GM21381 (cell line): ENCODE results near the gene CLCA1.

ENCODE experiments used
- ATAC-seq: cut with Tn5 transposase; IDR thresholded peaks from one replicate; pipeline ENCODE4 v1.9.1; 2021; ENCODE audit warnings: mild to moderate bottlenecking, moderate library complexity; ENCODE audit not compliant: unreplicated experiment

CLCA1 gene

GRCh38 chr1:86468501-86468977, at the start of gene CLCA1:
Gene CLCA1 (plus strand): TSS chr1:86468927. CDS start chr1:86468972, 45 bp downstream.
- ATAC-seq = no peak

- peak; percentile 77 for ATAC-seq
Measured at GRCh38 chr1:86419277-86419903, 49.3 kb upstream of the CLCA1 start.

- no peak for ATAC-seq
Measured at GRCh38 chr1:86421601-86422280, 47.0 kb upstream of the CLCA1 start.

- ATAC-seq = no peak
Measured at GRCh38 chr1:86423473-86423872, 45.3 kb upstream of the CLCA1 start.

- no peak for ATAC-seq
Measured at GRCh38 chr1:86423873-86424272, 44.9 kb upstream of the CLCA1 start, which contains the start of gene CLCA2. Gene CLCA2 (plus strand): TSS chr1:86424171. CDS start chr1:86424248, 77 bp downstream.

- no peak for ATAC-seq
Measured at GRCh38 chr1:86429122-86429725, 39.5 kb upstream of the CLCA1 start.

GRCh38 chr1:86429835-86430234, 38.9 kb upstream of the CLCA1 start:
- ATAC-seq = no peak

GRCh38 chr1:86430376-86430775, 38.4 kb upstream of the CLCA1 start:
- no peak for ATAC-seq

GRCh38 chr1:86434059-86434458, 34.7 kb upstream of the CLCA1 start:
- ATAC-seq = no peak

GRCh38 chr1:86435327-86435726, 33.4 kb upstream of the CLCA1 start:
- ATAC-seq = no peak

- ATAC-seq = no peak
Measured at GRCh38 chr1:86436041-86436440, 32.7 kb upstream of the CLCA1 start.

- ATAC-seq = no peak
Measured at GRCh38 chr1:86441581-86441980, 27.1 kb upstream of the CLCA1 start.

GRCh38 chr1:86441997-86442396, 26.7 kb upstream of the CLCA1 start:
- no peak for ATAC-seq

GRCh38 chr1:86445919-86446318, 22.8 kb upstream of the CLCA1 start:
- no peak for ATAC-seq

- no peak for ATAC-seq
Measured at GRCh38 chr1:86447198-86447790, 21.4 kb upstream of the CLCA1 start.

GRCh38 chr1:86448670-86449069, 20.1 kb upstream of the CLCA1 start:
- ATAC-seq = no peak

GRCh38 chr1:86449103-86449502, 19.6 kb upstream of the CLCA1 start:
- no peak for ATAC-seq

- ATAC-seq = no peak
Measured at GRCh38 chr1:86450847-86451246, 17.9 kb upstream of the CLCA1 start.

GRCh38 chr1:86453664-86454063, 15.1 kb upstream of the CLCA1 start:
- no peak for ATAC-seq

- ATAC-seq = no peak
Measured at GRCh38 chr1:86455073-86455472, 13.7 kb upstream of the CLCA1 start.

GRCh38 chr1:86460998-86461397, 7.7 kb upstream of the CLCA1 start:
- no peak for ATAC-seq

GRCh38 chr1:86461482-86461881, 7.2 kb upstream of the CLCA1 start:
- no peak for ATAC-seq
